Measurements from ENCODE around the gene ATP8B3.

GRCh38 chr19:1854039-1854541 lies 42.0 kb upstream of the ATP8B3 start:
- TF ChIP-seq, protein P1, sequence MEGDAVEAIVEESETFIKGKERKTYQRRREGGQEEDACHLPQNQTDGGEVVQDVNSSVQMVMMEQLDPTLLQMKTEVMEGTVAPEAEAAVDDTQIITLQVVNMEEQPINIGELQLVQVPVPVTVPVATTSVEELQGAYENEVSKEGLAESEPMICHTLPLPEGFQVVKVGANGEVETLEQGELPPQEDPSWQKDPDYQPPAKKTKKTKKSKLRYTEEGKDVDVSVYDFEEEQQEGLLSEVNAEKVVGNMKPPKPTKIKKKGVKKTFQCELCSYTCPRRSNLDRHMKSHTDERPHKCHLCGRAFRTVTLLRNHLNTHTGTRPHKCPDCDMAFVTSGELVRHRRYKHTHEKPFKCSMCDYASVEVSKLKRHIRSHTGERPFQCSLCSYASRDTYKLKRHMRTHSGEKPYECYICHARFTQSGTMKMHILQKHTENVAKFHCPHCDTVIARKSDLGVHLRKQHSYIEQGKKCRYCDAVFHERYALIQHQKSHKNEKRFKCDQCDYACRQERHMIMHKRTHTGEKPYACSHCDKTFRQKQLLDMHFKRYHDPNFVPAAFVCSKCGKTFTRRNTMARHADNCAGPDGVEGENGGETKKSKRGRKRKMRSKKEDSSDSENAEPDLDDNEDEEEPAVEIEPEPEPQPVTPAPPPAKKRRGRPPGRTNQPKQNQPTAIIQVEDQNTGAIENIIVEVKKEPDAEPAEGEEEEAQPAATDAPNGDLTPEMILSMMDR (IDR thresholded peaks at IDR 0.05) = no peak
- TF ChIP-seq EP300 (IDR thresholded peaks at IDR 0.05) (no peak), POLR2A (IDR thresholded peaks at IDR 0.05) (no peak)
